ENCODE data around the gene CDS1.

DNA sequence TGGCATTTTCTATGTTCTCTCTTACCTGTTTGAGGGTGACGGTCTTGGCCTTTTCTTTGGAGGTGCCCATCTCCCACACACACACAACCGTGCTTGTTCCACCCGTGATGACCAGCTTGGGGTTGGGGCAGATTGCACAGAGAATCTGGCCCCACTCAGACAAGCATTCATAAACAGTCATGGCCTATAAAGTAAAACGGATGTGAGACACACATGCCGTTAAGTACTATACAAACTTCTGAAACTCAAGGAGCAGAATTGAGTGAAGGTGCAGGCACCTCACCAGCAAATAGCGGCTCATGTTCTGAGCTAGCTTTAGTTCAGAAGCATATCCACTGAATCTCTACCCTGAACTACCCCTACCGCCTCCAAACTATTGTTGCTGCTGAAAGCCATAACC lies 107.6 kb downstream of the CDS1 start:
- TF ChIP-seq, protein P1, sequence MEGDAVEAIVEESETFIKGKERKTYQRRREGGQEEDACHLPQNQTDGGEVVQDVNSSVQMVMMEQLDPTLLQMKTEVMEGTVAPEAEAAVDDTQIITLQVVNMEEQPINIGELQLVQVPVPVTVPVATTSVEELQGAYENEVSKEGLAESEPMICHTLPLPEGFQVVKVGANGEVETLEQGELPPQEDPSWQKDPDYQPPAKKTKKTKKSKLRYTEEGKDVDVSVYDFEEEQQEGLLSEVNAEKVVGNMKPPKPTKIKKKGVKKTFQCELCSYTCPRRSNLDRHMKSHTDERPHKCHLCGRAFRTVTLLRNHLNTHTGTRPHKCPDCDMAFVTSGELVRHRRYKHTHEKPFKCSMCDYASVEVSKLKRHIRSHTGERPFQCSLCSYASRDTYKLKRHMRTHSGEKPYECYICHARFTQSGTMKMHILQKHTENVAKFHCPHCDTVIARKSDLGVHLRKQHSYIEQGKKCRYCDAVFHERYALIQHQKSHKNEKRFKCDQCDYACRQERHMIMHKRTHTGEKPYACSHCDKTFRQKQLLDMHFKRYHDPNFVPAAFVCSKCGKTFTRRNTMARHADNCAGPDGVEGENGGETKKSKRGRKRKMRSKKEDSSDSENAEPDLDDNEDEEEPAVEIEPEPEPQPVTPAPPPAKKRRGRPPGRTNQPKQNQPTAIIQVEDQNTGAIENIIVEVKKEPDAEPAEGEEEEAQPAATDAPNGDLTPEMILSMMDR (IDR thresholded peaks at IDR 0.05), result no peak
- TF ChIP-seq, protein P2, sequence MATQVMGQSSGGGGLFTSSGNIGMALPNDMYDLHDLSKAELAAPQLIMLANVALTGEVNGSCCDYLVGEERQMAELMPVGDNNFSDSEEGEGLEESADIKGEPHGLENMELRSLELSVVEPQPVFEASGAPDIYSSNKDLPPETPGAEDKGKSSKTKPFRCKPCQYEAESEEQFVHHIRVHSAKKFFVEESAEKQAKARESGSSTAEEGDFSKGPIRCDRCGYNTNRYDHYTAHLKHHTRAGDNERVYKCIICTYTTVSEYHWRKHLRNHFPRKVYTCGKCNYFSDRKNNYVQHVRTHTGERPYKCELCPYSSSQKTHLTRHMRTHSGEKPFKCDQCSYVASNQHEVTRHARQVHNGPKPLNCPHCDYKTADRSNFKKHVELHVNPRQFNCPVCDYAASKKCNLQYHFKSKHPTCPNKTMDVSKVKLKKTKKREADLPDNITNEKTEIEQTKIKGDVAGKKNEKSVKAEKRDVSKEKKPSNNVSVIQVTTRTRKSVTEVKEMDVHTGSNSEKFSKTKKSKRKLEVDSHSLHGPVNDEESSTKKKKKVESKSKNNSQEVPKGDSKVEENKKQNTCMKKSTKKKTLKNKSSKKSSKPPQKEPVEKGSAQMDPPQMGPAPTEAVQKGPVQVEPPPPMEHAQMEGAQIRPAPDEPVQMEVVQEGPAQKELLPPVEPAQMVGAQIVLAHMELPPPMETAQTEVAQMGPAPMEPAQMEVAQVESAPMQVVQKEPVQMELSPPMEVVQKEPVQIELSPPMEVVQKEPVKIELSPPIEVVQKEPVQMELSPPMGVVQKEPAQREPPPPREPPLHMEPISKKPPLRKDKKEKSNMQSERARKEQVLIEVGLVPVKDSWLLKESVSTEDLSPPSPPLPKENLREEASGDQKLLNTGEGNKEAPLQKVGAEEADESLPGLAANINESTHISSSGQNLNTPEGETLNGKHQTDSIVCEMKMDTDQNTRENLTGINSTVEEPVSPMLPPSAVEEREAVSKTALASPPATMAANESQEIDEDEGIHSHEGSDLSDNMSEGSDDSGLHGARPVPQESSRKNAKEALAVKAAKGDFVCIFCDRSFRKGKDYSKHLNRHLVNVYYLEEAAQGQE (IDR thresholded peaks at IDR 0.05; ENCODE audit: insufficient read depth in 1 of 2, low read depth in 2 of 2, low read length in 1 of 2), result no peak
- no peak for TF ChIP-seq SIN3A (IDR thresholded peaks at IDR 0.05; ENCODE audit: borderline replicate concordance, insufficient read depth, low read depth, low read length)
